HEK293T (cell line): ENCODE results near the gene HSFX4.
"Not testable (repeated sequence)": the region's sequence is repeated elsewhere in the genome, so short reads cannot be mapped to it uniquely, and the experiment has no call there.

Experiments used
- CTCF ChIA-PET: fragments of 350-600 bp; formaldehyde crosslinking; extraction: SDS; loops from one replicate; lab custom pipeline; 2021; ENCODE audit warnings: antibody characterized with exemption, inconsistent platforms; lab: Yijun Ruan, JAX
- POLR2A ChIA-PET: fragments of 350-600 bp; formaldehyde crosslinking; extraction: SDS; loops from one replicate; lab custom pipeline; 2020; ENCODE audit warnings: antibody characterized with exemption, inconsistent platforms; lab: Yijun Ruan, JAX
- DNase-seq: peaks from one replicate; pipeline ENCODE4 v3.0.0; 2012; ENCODE audit warnings: mixed read lengths; ENCODE audit errors: extremely low spot score
- ARNT ChIP-seq: fragments of 450-650 bp; IDR thresholded peaks from 2 replicates; pipeline ENCODE4 v1.6.1; 2017; ENCODE audit warnings: mild to moderate bottlenecking
- BHLHE40 ChIP-seq: fragments of 450-650 bp; IDR thresholded peaks from 2 replicates; pipeline ENCODE4 v1.6.1; 2016; ENCODE audit warnings: mild to moderate bottlenecking, moderate library complexity, borderline replicate concordance
- CTBP1 ChIP-seq: fragments of 450-650 bp; IDR thresholded peaks from 2 replicates; pipeline ENCODE4 v1.6.1; 2016; ENCODE audit warnings: borderline replicate concordance
- ELF4 ChIP-seq: fragments of 450-650 bp; IDR thresholded peaks from 2 replicates; pipeline ENCODE4 v1.6.1; 2017; ENCODE audit warnings: antibody characterized with exemption
- FOXA1 ChIP-seq: fragments of 450-650 bp; IDR thresholded peaks from 2 replicates; pipeline ENCODE4 v1.6.1; 2016; ENCODE audit warnings: mild to moderate bottlenecking
- FOXK2 ChIP-seq: fragments of 450-650 bp; IDR thresholded peaks from 2 replicates; pipeline ENCODE4 v1.6.1; 2016; ENCODE audit warnings: mild to moderate bottlenecking
- FOXM1 ChIP-seq: fragments of 450-650 bp; IDR thresholded peaks from 2 replicates; pipeline ENCODE4 v1.6.1; 2017; ENCODE audit warnings: mild to moderate bottlenecking, borderline replicate concordance
- HDGF ChIP-seq: fragments of 450-650 bp; IDR thresholded peaks from 2 replicates; pipeline ENCODE4 v1.6.1; 2017; ENCODE audit warnings: antibody characterized with exemption, borderline replicate concordance
- L3MBTL2 ChIP-seq: fragments of 450-650 bp; conservative IDR thresholded peaks from 2 replicates; pipeline ENCODE4 v1.6.1; 2016; ENCODE audit warnings: mild to moderate bottlenecking
- LEF1 ChIP-seq: fragments of 450-650 bp; IDR thresholded peaks from 2 replicates; pipeline ENCODE4 v1.6.1; 2017; ENCODE audit warnings: mild to moderate bottlenecking, borderline replicate concordance
- NFRKB ChIP-seq: fragments of 450-650 bp; IDR thresholded peaks from 2 replicates; pipeline ENCODE4 v1.6.1; 2016; ENCODE audit warnings: mild to moderate bottlenecking, moderate library complexity
- PKNOX1 ChIP-seq: fragments of 450-650 bp; IDR thresholded peaks from 2 replicates; pipeline ENCODE4 v1.6.1; 2016
- SP1 ChIP-seq: fragments of 450-650 bp; IDR thresholded peaks from 2 replicates; pipeline ENCODE4 v1.6.1; 2017
- SUZ12 ChIP-seq: fragments of 450-650 bp; IDR thresholded peaks from 2 replicates; pipeline ENCODE4 v1.6.1; 2016; ENCODE audit warnings: mild to moderate bottlenecking
- TARDBP ChIP-seq: fragments of 450-650 bp; IDR thresholded peaks from 2 replicates; pipeline ENCODE4 v1.6.1; 2016
- ZNF384 ChIP-seq: fragments of 450-650 bp; IDR thresholded peaks from 2 replicates; pipeline ENCODE4 v1.6.1; 2016

HSFX4 gene

DNA sequence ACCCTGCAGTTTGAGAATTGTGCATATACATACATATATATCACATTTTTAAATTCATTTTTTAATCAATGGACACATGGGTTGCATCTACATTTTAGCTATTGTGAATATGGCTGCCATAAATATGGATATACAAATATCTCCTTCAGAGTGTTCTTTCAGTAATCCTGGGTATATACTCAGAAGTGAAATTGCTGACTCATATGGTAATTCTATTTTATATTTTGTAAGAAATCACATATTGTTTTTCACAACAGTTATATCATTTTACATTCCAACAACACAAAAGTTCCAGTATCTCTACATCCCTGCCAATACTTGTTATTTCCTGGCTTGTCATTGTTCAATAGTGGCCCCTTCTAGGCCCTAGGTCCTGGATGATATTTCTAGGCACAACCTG, 20.6 kb upstream of the HSFX4 start:
- POLR2A ChIA-PET: no interaction called here
- CTCF ChIA-PET: no interaction called here
- no peak for DNase-seq
- TF ChIP-seq ELF4: no peak
- no peak for TF ChIP-seq ZNF384
- TF ChIP-seq SP1: no peak
- TF ChIP-seq TARDBP: no peak
- no peak for TF ChIP-seq BHLHE40
- no peak for TF ChIP-seq NFRKB
- TF ChIP-seq FOXK2: no peak
- no peak for TF ChIP-seq CTBP1
- TF ChIP-seq FOXA1: no peak
- no peak for TF ChIP-seq HDGF
- TF ChIP-seq PKNOX1: no peak
- TF ChIP-seq LEF1: no peak
- no peak for TF ChIP-seq ARNT
- no peak for TF ChIP-seq L3MBTL2
- no peak for TF ChIP-seq FOXM1
- no peak for TF ChIP-seq SUZ12

- no peak for DNase-seq
- POLR2A ChIA-PET: no interaction called here
- TF ChIP-seq ZNF384 (no peak), HDGF (no peak), BHLHE40 (no peak), SUZ12 (no peak), FOXK2 (no peak), ARNT (no peak), ELF4 (no peak), PKNOX1 (no peak), CTBP1 (no peak), LEF1 (no peak), SP1 (no peak)
- CTCF ChIA-PET: no interaction called here
Measured at GRCh38 chrX:149909324-149910177, 19.8 kb upstream of the HSFX4 start.

DNA sequence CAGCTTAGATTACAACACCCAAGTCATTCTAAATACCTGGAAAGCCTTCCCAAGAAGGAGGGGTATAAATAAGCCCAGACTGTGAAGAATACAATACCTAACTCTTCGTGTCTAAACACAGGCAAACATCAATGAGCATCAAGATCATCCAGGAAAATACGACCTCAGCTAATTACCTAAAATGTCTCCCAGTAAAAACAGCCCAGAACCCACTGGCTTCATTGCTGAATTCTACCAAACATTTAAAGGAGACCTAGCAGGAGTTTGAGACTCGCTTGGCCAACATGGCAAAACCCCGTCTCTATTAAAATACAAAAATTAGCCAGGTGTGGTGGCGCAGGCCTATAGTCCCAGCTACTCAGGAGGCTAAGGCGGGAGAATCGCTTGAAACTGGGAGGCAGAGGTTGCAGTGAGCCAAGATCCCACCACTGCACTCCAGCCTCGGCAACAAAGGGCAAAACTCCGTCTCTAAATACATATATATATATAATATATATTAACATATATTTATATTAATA, 19.1 kb upstream of the HSFX4 start:
- ChIA-PET CTCF (no interaction called here), POLR2A (no interaction called here)
- no peak for TF ChIP-seq SP1
- TF ChIP-seq LEF1: no peak
- no peak for TF ChIP-seq FOXA1
- TF ChIP-seq ELF4: no peak
- TF ChIP-seq SUZ12: no peak
- TF ChIP-seq PKNOX1: no peak
- no peak for TF ChIP-seq FOXM1
- TF ChIP-seq HDGF: no peak
- no peak for TF ChIP-seq ZNF384
- TF ChIP-seq FOXK2: no peak
- TF ChIP-seq BHLHE40: no peak
- DNase-seq: no peak

GRCh38 chrX:149916745-149917392, 12.5 kb upstream of the HSFX4 start:
- CTCF ChIA-PET: interaction anchor here (0.7 kb wide), 1 partner anchor 17 kb away, joined by 6 read pairs; no protein-coding TSS in a partner anchor
- TF ChIP-seq FOXA1 (no peak), HDGF (no peak), FOXM1 (no peak), TARDBP (no peak), ELF4 (no peak), CTBP1 (no peak), SUZ12 (no peak), BHLHE40 (no peak), ARNT (no peak), NFRKB (no peak), LEF1 (no peak), ZNF384 (no peak), L3MBTL2 (no peak), FOXK2 (no peak), PKNOX1 (no peak), SP1 (no peak)
- no peak for DNase-seq
- POLR2A ChIA-PET: no interaction called here

DNA sequence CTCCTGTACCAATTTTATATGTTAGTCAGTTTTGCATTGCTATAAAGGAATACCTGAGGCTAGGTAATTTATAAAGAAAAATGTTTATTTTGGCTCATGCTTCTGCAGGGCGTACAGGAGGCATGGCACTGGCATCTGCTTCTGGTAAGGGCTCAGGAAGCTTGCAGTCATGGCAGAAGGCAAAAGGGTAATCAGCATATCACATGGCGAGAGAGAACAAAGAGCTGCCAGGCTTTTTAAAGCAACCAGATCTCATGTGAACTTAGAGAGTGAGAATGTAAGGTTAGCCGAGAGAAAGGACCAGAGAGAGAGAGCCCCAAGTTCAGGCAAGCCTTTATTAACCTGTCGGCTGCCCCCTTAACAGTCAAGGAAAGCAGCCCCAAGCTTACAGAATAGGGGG, 5.5 kb upstream of the HSFX4 start:
- DNase-seq, CTCF ChIA-PET, POLR2A ChIA-PET: not testable (repeated sequence)

DNA sequence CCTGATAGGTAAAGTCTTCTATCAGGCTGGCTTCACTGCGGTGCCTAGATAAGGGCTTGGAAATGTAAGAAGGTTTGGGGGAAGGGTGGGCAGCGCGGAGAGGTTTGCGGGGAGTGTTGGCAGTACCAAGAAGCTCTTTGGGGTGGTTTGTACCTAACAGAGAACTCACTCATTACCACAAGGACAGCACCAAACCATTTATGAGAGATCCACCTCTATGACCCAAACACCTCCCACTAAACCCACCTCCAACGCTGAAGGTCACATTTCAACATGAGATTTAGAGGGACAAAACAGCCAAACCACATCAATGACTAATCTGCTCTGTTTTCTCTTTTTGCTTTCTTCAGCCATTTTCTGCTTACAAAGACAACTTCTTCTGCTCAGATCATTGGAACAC, 4.9 kb upstream of the HSFX4 start:
- POLR2A ChIA-PET, DNase-seq, CTCF ChIA-PET: not testable (repeated sequence)

- POLR2A ChIA-PET, DNase-seq, CTCF ChIA-PET: not testable (repeated sequence)
Measured at GRCh38 chrX:149927245-149927963, 2.0 kb upstream of the HSFX4 start.

DNA sequence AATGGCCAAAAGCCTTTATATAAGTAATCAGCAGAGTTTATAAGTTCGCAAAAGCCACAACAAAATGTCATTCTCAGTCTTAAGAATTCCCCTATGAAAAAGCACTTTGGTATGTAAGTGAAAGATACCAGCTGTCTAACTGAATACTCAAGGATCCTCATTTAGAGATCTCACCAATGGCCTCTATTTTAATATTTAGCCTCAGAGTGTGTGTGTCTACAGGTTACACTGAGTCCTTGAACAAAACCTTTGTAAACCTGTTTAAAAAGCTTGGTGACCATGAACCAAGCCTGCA, 1.5 kb upstream of the HSFX4 start:
- CTCF ChIA-PET, DNase-seq, POLR2A ChIA-PET: not testable (repeated sequence)

DNA sequence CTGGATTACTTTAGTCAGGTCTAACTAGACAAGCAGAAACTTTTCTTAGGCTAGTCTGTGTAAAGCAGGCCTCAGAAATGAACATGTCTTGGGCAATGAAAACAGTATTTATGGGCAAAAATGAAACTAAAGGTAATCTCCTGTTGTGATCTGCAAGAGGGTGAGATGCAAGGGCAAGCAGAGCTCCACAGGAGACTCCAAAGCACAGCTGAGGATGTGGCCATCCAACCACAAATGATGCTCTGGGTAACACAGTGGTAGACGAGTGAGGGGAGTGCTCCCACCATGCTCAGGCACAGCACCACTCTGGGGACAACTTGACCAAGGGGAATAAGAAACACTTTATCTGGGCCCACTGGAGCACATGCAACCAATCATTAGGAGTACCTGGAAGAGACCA, 738 bp upstream of the HSFX4 start:
- CTCF ChIA-PET, DNase-seq: not testable (repeated sequence)

More for the DNA sequence above, 738 bp upstream of the HSFX4 start:
- POLR2A ChIA-PET: not testable (repeated sequence)
